ENCODE results near the gene LDLRAD3.

The LDLRAD3 gene

GRCh38 chr11:36249246-36249645 is 305.4 kb downstream of the LDLRAD3 start:
- Histone ChIP-seq H3K4me1 (ENCODE audit: control insufficient read depth, low read depth, low read length) (no peaks in the 10 kb centered on the region), H2BK120ac (ENCODE audit: low read depth, low read length) (no peak overlapping the region), H2BK15ac (replicated peaks; ENCODE audit: low read depth) (no peak overlapping the region), H3K27me3 (ENCODE audit: insufficient read depth, low read length, poor library complexity) (no peaks in the 10 kb centered on the region), H2AK5ac (ENCODE audit: low read length) (no peak overlapping the region), H3K79me1 (ENCODE audit: low read length) (no peaks in the 10 kb centered on the region), H3K27ac (ENCODE audit: low read depth, low read length) (no peak overlapping the region), H3K56ac (ENCODE audit: low read length) (no peak overlapping the region), H2BK5ac (ENCODE audit: low read length) (no peak overlapping the region), H4K8ac (ENCODE audit: low read depth, low read length) (no peak overlapping the region), H3K36me3 (ENCODE audit: control insufficient read depth, insufficient read depth, low read length) (no peaks in the 10 kb centered on the region), H4K5ac (ENCODE audit: low read length) (no peak overlapping the region), H3K9ac (ENCODE audit: low read length) (no peak overlapping the region), H3K4me3 (ENCODE audit: low read length) (no peak overlapping the region), H3K79me2 (ENCODE audit: control insufficient read depth, insufficient read depth, low read length) (no peaks in the 10 kb centered on the region), H3K23ac (ENCODE audit: low read length) (no peak overlapping the region), H3K4ac (ENCODE audit: low read depth, low read length) (no peak overlapping the region), H3K18ac (ENCODE audit: low read length) (no peak overlapping the region), H3K4me2 (ENCODE audit: low read length) (no peak overlapping the region)
- no CpG with 5 or more reads among the region's 2 CpGs for WGBS (ENCODE audit: extremely low coverage, insufficient coverage, low lambda C conversion rate)
- DNase-seq: no peak

GRCh38 chr11:36251823-36252222 is 308.0 kb downstream of the LDLRAD3 start:
- DNase-seq: peak; percentile 14
- no CpG with 5 or more reads among the region's 2 CpGs for WGBS (ENCODE audit: extremely low coverage, insufficient coverage, low lambda C conversion rate)
- no peak overlapping the region for H3K27ac ChIP-seq (ENCODE audit: low read depth, low read length)
- no peak overlapping the region for H3K18ac ChIP-seq (ENCODE audit: low read length)
- no peak overlapping the region for H2BK15ac ChIP-seq (replicated peaks; ENCODE audit: low read depth)
- no peak overlapping the region for H3K56ac ChIP-seq (ENCODE audit: low read length)
- no peak overlapping the region for H2BK120ac ChIP-seq (ENCODE audit: low read depth, low read length)
- no peak overlapping the region for H3K23ac ChIP-seq (ENCODE audit: low read length)
- no peaks in the 10 kb centered on the region for H3K79me1 ChIP-seq (ENCODE audit: low read length)
- H2BK5ac ChIP-seq (ENCODE audit: low read length): no peak overlapping the region
- no peak overlapping the region for H2AK5ac ChIP-seq (ENCODE audit: low read length)
- H3K4me2 ChIP-seq (ENCODE audit: low read length): no peak overlapping the region
- no peak overlapping the region for H3K9ac ChIP-seq (ENCODE audit: low read length)
- H3K4ac ChIP-seq (ENCODE audit: low read depth, low read length): no peak overlapping the region
- H3K4me3 ChIP-seq (ENCODE audit: low read length): no peak overlapping the region
- no peaks in the 10 kb centered on the region for H3K79me2 ChIP-seq (ENCODE audit: control insufficient read depth, insufficient read depth, low read length)
- H3K36me3 ChIP-seq (ENCODE audit: control insufficient read depth, insufficient read depth, low read length): no peaks in the 10 kb centered on the region
- no peaks in the 10 kb centered on the region for H3K4me1 ChIP-seq (ENCODE audit: control insufficient read depth, low read depth, low read length)
- H4K5ac ChIP-seq (ENCODE audit: low read length): no peak overlapping the region
- no peaks in the 10 kb centered on the region for H3K27me3 ChIP-seq (ENCODE audit: insufficient read depth, low read length, poor library complexity)
- H4K8ac ChIP-seq (ENCODE audit: low read depth, low read length): no peak overlapping the region

DNA sequence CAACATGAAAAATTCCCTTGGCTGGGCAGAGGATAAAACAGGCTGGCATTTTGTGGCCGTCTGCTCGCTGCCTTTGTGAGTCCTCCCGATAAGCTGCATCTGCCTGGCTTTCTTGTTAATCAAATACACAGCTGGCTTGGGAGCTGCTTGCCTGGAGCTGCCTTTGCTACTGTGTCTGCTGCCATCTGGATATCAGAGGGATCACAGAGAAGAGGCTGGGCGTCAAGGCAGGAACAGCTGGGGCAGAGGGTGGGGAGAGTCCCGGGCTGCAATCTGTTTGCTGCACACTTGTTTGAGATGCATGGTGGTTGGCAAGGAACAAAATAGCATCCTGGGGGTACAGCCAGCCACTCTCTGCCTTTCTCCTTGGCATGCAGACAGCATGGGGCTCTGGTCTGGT is 309.4 kb downstream of the LDLRAD3 start:
- H3K27me3 ChIP-seq (ENCODE audit: insufficient read depth, low read length, poor library complexity): no peaks in the 10 kb centered on the region
- no peak overlapping the region for H3K56ac ChIP-seq (ENCODE audit: low read length)
- no peak overlapping the region for H3K27ac ChIP-seq (ENCODE audit: low read depth, low read length)
- no peak overlapping the region for H3K4me3 ChIP-seq (ENCODE audit: low read length)
- H4K5ac ChIP-seq (ENCODE audit: low read length): no peak overlapping the region
- no peak overlapping the region for H3K4me2 ChIP-seq (ENCODE audit: low read length)
- no CpG with 5 or more reads among the region's 5 CpGs for WGBS (ENCODE audit: extremely low coverage, insufficient coverage, low lambda C conversion rate)
- no peaks in the 10 kb centered on the region for H3K79me2 ChIP-seq (ENCODE audit: control insufficient read depth, insufficient read depth, low read length)
- H3K18ac ChIP-seq (ENCODE audit: low read length): no peak overlapping the region
- no peak overlapping the region for H3K23ac ChIP-seq (ENCODE audit: low read length)
- H3K4me1 ChIP-seq (ENCODE audit: control insufficient read depth, low read depth, low read length): no peaks in the 10 kb centered on the region
- H3K9ac ChIP-seq (ENCODE audit: low read length): no peak overlapping the region
- H2BK120ac ChIP-seq (ENCODE audit: low read depth, low read length): no peak overlapping the region
- no peak overlapping the region for H2BK5ac ChIP-seq (ENCODE audit: low read length)
- H2BK15ac ChIP-seq (replicated peaks; ENCODE audit: low read depth): no peak overlapping the region
- no peak overlapping the region for H4K8ac ChIP-seq (ENCODE audit: low read depth, low read length)
- no peak overlapping the region for H3K4ac ChIP-seq (ENCODE audit: low read depth, low read length)
- H2AK5ac ChIP-seq (ENCODE audit: low read length): no peak overlapping the region
- no peaks in the 10 kb centered on the region for H3K36me3 ChIP-seq (ENCODE audit: control insufficient read depth, insufficient read depth, low read length)
- H3K79me1 ChIP-seq (ENCODE audit: low read length): no peaks in the 10 kb centered on the region
- DNase-seq: peak; percentile 56

DNA sequence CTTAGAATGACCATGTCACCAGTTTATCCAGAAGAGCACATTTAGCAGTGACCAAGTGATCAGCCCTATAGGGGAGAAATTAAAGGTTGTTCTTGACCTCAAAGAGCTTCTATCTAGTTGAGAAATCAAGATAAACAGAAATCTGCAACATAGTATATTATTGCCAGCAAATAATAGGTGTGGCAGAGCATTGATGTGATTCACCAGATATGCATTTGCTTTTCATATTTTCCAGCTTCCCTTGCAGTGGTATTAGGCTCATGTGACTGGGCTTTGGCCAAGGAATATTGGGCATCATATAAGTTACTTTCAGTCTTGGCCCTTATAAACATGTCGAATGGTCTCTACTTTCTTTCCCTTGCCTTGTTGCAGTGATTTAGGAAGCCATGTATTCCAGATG is 310.9 kb downstream of the LDLRAD3 start:
- no peaks in the 10 kb centered on the region for H3K4me1 ChIP-seq (ENCODE audit: control insufficient read depth, low read depth, low read length)
- H4K5ac ChIP-seq (ENCODE audit: low read length): no peak overlapping the region
- H2AK5ac ChIP-seq (ENCODE audit: low read length): no peak overlapping the region
- no peak overlapping the region for H2BK15ac ChIP-seq (replicated peaks; ENCODE audit: low read depth)
- no peak overlapping the region for H3K56ac ChIP-seq (ENCODE audit: low read length)
- no peak overlapping the region for H3K4me2 ChIP-seq (ENCODE audit: low read length)
- WGBS (ENCODE audit: extremely low coverage, insufficient coverage, low lambda C conversion rate): no CpG with 5 or more reads among the region's 1 CpG
- H3K79me2 ChIP-seq (ENCODE audit: control insufficient read depth, insufficient read depth, low read length): no peaks in the 10 kb centered on the region
- no peak overlapping the region for H3K18ac ChIP-seq (ENCODE audit: low read length)
- no peaks in the 10 kb centered on the region for H3K27me3 ChIP-seq (ENCODE audit: insufficient read depth, low read length, poor library complexity)
- H3K23ac ChIP-seq (ENCODE audit: low read length): no peak overlapping the region
- no peak overlapping the region for H3K27ac ChIP-seq (ENCODE audit: low read depth, low read length)
- H3K79me1 ChIP-seq (ENCODE audit: low read length): no peaks in the 10 kb centered on the region
- H3K4me3 ChIP-seq (ENCODE audit: low read length): no peak overlapping the region
- H2BK5ac ChIP-seq (ENCODE audit: low read length): no peak overlapping the region
- H3K36me3 ChIP-seq (ENCODE audit: control insufficient read depth, insufficient read depth, low read length): no peaks in the 10 kb centered on the region
- no peak for DNase-seq
- no peak overlapping the region for H3K9ac ChIP-seq (ENCODE audit: low read length)
- no peak overlapping the region for H4K8ac ChIP-seq (ENCODE audit: low read depth, low read length)
- H2BK120ac ChIP-seq (ENCODE audit: low read depth, low read length): no peak overlapping the region
- no peak overlapping the region for H3K4ac ChIP-seq (ENCODE audit: low read depth, low read length)

DNA sequence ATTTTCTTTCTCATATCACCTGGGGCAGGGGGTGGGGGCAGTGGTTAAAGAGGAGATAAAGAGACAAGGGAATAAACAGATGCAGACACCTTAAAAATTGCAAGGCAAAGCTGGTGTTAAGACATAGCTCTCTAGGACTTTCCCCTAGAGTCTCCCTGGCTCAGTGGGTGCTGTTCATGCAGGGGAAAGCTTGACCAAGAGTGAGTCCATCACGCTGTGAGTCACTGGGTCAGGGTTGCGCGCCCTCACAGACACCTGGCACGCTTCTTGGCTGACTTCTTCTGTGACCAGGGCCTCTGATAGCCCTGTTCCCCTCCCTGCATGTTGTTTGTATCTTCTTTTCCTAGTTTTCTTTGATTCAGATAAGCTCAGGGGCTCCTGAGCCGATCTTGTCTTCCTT is 313.5 kb downstream of the LDLRAD3 start:
- H2BK5ac ChIP-seq (ENCODE audit: low read length): no peak overlapping the region
- no peak overlapping the region for H2BK15ac ChIP-seq (replicated peaks; ENCODE audit: low read depth)
- no peaks in the 10 kb centered on the region for H3K79me2 ChIP-seq (ENCODE audit: control insufficient read depth, insufficient read depth, low read length)
- H3K18ac ChIP-seq (ENCODE audit: low read length): no peak overlapping the region
- no peak overlapping the region for H3K4ac ChIP-seq (ENCODE audit: low read depth, low read length)
- no peak overlapping the region for H3K4me2 ChIP-seq (ENCODE audit: low read length)
- no peaks in the 10 kb centered on the region for H3K27me3 ChIP-seq (ENCODE audit: insufficient read depth, low read length, poor library complexity)
- H3K27ac ChIP-seq (ENCODE audit: low read depth, low read length): no peak overlapping the region
- H3K4me3 ChIP-seq (ENCODE audit: low read length): no peak overlapping the region
- no peak overlapping the region for H2AK5ac ChIP-seq (ENCODE audit: low read length)
- no peak overlapping the region for H2BK120ac ChIP-seq (ENCODE audit: low read depth, low read length)
- no peak overlapping the region for H3K23ac ChIP-seq (ENCODE audit: low read length)
- no peaks in the 10 kb centered on the region for H3K36me3 ChIP-seq (ENCODE audit: control insufficient read depth, insufficient read depth, low read length)
- no peak overlapping the region for H3K56ac ChIP-seq (ENCODE audit: low read length)
- no peak overlapping the region for H4K8ac ChIP-seq (ENCODE audit: low read depth, low read length)
- DNase-seq: no peak
- WGBS (ENCODE audit: extremely low coverage, insufficient coverage, low lambda C conversion rate): no CpG with 5 or more reads among the region's 5 CpGs
- no peaks in the 10 kb centered on the region for H3K4me1 ChIP-seq (ENCODE audit: control insufficient read depth, low read depth, low read length)
- H3K79me1 ChIP-seq (ENCODE audit: low read length): no peaks in the 10 kb centered on the region
- no peak overlapping the region for H4K5ac ChIP-seq (ENCODE audit: low read length)
- H3K9ac ChIP-seq (ENCODE audit: low read length): no peak overlapping the region

DNA sequence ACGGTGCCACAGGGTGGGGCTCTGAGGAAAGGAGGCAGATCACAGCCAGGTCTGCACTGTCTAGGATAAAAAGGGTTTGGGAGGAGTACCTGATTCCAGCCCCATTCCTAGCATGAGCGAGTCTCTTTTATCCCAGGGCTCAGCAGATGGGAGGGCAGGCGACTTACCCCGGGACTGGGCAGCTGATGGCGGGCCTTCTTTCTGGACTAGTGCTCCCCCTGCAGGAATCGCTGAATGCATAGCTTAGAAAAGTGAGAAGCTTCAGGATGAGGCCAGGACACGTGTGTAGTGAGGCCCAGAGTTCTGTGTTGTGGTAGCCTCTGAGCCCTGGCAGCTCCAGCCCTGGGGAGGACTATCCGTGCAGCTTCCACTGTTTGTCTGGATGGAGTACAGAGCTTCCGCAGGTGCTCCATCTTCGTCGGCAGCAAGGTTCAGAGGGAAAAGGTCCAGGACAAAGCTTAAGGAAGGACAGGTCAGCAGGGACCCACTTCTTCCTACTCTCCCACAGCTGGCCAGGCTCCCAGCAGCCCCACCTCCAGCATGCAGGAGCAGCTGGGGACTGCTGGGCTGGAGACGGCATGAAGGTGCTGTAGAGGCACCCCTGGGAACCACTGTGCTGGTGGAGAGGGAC is 315.0 kb downstream of the LDLRAD3 start:
- peak; percentile 86 for DNase-seq
- H3K9ac ChIP-seq (ENCODE audit: low read length): no peak overlapping the region
- H3K36me3 ChIP-seq (ENCODE audit: control insufficient read depth, insufficient read depth, low read length): no peaks in the 10 kb centered on the region
- H2BK120ac ChIP-seq (ENCODE audit: low read depth, low read length): no peak overlapping the region
- no peak overlapping the region for H2AK5ac ChIP-seq (ENCODE audit: low read length)
- H3K18ac ChIP-seq (ENCODE audit: low read length): no peak overlapping the region
- no peak overlapping the region for H3K4me3 ChIP-seq (ENCODE audit: low read length)
- no peak overlapping the region for H2BK5ac ChIP-seq (ENCODE audit: low read length)
- no peak overlapping the region for H3K27ac ChIP-seq (ENCODE audit: low read depth, low read length)
- H3K56ac ChIP-seq (ENCODE audit: low read length): peak overlapping the region; percentile 15
- no peak overlapping the region for H4K8ac ChIP-seq (ENCODE audit: low read depth, low read length)
- no peaks in the 10 kb centered on the region for H3K27me3 ChIP-seq (ENCODE audit: insufficient read depth, low read length, poor library complexity)
- no peak overlapping the region for H4K5ac ChIP-seq (ENCODE audit: low read length)
- no peak overlapping the region for H2BK15ac ChIP-seq (replicated peaks; ENCODE audit: low read depth)
- no CpG with 5 or more reads among the region's 12 CpGs for WGBS (ENCODE audit: extremely low coverage, insufficient coverage, low lambda C conversion rate)
- no peaks in the 10 kb centered on the region for H3K79me2 ChIP-seq (ENCODE audit: control insufficient read depth, insufficient read depth, low read length)
- H3K23ac ChIP-seq (ENCODE audit: low read length): peak overlapping the region; percentile 89
- H3K4me2 ChIP-seq (ENCODE audit: low read length): no peak overlapping the region
- H3K4me1 ChIP-seq (ENCODE audit: control insufficient read depth, low read depth, low read length): no peaks in the 10 kb centered on the region
- no peaks in the 10 kb centered on the region for H3K79me1 ChIP-seq (ENCODE audit: low read length)
- H3K4ac ChIP-seq (ENCODE audit: low read depth, low read length): no peak overlapping the region
